K562 (cell line): ENCODE data around the gene CCDC88A. TPM values are rescaled to one million over a fixed set of nuclear protein-coding genes. Genes with fewer than 3 reads are reported as not detected.
A peak's percentile ranks its signal among the peaks of the same experiment; 100 is the strongest.

Experiments
- CREBBP ChIP-seq: IDR thresholded peaks from one replicate; pipeline ENCODE4 v1.6.1; 2012; ENCODE audit warnings: low read depth, mild to moderate bottlenecking, control low read depth, inconsistent platforms, low read length
- CXXC5 ChIP-seq: fragments of 250-450 bp; sonication (Bioruptor Pico); IDR thresholded peaks from 2 replicates; pipeline ENCODE4 v1.8.0; 2022; ENCODE audit warnings: inconsistent platforms, mild to moderate bottlenecking, moderate library complexity
- HDAC2 ChIP-seq: fragments of 450-650 bp; IDR thresholded peaks from 2 replicates; pipeline ENCODE4 v1.6.1; 2016; ENCODE audit warnings: mild to moderate bottlenecking
- HMG20A ChIP-seq: fragments of 450-650 bp; formaldehyde crosslinking; conservative IDR thresholded peaks from 2 replicates; pipeline ENCODE4 v1.4.0; 2020; ENCODE audit warnings: mild to moderate bottlenecking, mixed read lengths
- JUN ChIP-seq, 2 experiments: sonication (generic) in 1 of 2; formaldehyde crosslinking in 1 of 2; IDR thresholded peaks; 2 replicates each; pipeline versions ENCODE4 v1.6.1 to v1.8.0; 2012 to 2022; ENCODE audit warnings: borderline replicate concordance in 2 of 2, mild to moderate bottlenecking in 2 of 2, improper control_type of control experiment in 1 of 2, low read depth in 1 of 2, low read length in 1 of 2, missing genetic modification reagents in 1 of 2
- KDM2B ChIP-seq: fragments of 250-450 bp; sonication (Bioruptor Pico); IDR thresholded peaks from 2 replicates; pipeline ENCODE4 v1.8.0; 2021; ENCODE audit warnings: mild to moderate bottlenecking, moderate library complexity
- MYC ChIP-seq, 2 experiments: fragments of 250-450 bp in 1 of 2; sonication (Bioruptor Pico) in 1 of 2; IDR thresholded peaks; 2 replicates each; pipeline versions ENCODE4 v1.5.1 to v1.6.1; 2012 to 2021; ENCODE audit warnings: low read depth in 2 of 2, borderline replicate concordance in 1 of 2, improper control_type of control experiment in 1 of 2, low read length in 1 of 2, mild to moderate bottlenecking in 1 of 2, moderate library complexity in 1 of 2
- NRF1 ChIP-seq, 2 experiments: fragments of 450-650 bp; IDR thresholded peaks in 1 of 2; conservative IDR thresholded peaks in 1 of 2; 2 replicates each; pipeline ENCODE4 v1.6.1; 2014; ENCODE audit warnings: mild to moderate bottlenecking in 2 of 2
- PHF20 ChIP-seq: fragments of 450-650 bp; IDR thresholded peaks from 2 replicates; pipeline ENCODE4 v1.6.1; 2018; ENCODE audit not compliant: partially characterized antibody
- RFX7 ChIP-seq: fragments of 250-450 bp; sonication (Bioruptor Pico); IDR thresholded peaks from 2 replicates; pipeline ENCODE4 v1.5.1; 2021; ENCODE audit warnings: mild to moderate bottlenecking
- SIN3A ChIP-seq, 2 experiments: fragments of 150-350 bp in 1 of 2; IDR thresholded peaks; 2 replicates each; pipeline ENCODE4 v1.6.1; 2011 to 2016; ENCODE audit warnings: borderline replicate concordance in 2 of 2, low read depth in 2 of 2, low read length in 2 of 2, mild to moderate bottlenecking in 2 of 2, moderate library complexity in 2 of 2; ENCODE audit not compliant: control insufficient read depth in 1 of 2
- SPI1 ChIP-seq: IDR thresholded peaks from 2 replicates; pipeline ENCODE4 v1.6.1; 2011; ENCODE audit warnings: low read depth, low read length, control low read depth, borderline replicate concordance
- SUPT5H ChIP-seq: fragments of 450-650 bp; IDR thresholded peaks from 2 replicates; pipeline ENCODE4 v1.6.1; 2016
- ZBED1 ChIP-seq: IDR thresholded peaks from 2 replicates; pipeline ENCODE4 v1.6.1; 2014
- ZKSCAN3 ChIP-seq: fragments of 250-450 bp; sonication (Bioruptor Pico); IDR thresholded peaks from 2 replicates; pipeline ENCODE4 v1.4.0; 2020
- ZNF165 ChIP-seq: fragments of 250-450 bp; sonication (Bioruptor Pico); IDR thresholded peaks from 2 replicates; pipeline ENCODE4 v1.4.0; 2020; ENCODE audit warnings: borderline replicate concordance
- ZNF584 ChIP-seq: fragments of 200-800 bp; sonication (Bioruptor generic); IDR thresholded peaks from 2 replicates; pipeline ENCODE4 v1.6.1; 2016; ENCODE audit warnings: low read depth, mild to moderate bottlenecking, missing genetic modification characterization, missing compliant biosample characterization
- ZNF644 ChIP-seq: fragments of 200-800 bp; sonication (Bioruptor generic); IDR thresholded peaks from 2 replicates; pipeline ENCODE4 v1.6.1; 2016; ENCODE audit warnings: low read depth, missing genetic modification characterization, missing compliant biosample characterization
- ZNF766 ChIP-seq: fragments of 200-800 bp; sonication (Bioruptor generic); conservative IDR thresholded peaks from 2 replicates; pipeline ENCODE4 v1.6.1; 2016; ENCODE audit warnings: missing genetic modification characterization, missing compliant biosample characterization
- ZNF780A ChIP-seq: fragments of 250-450 bp; sonication (Bioruptor Pico); IDR thresholded peaks from 2 replicates; pipeline ENCODE4 v1.5.0; 2021; ENCODE audit warnings: mild to moderate bottlenecking
- polyA plus RNA-seq, 8 experiments: library from polyadenylated mRNA; depleted of rRNA in 4 of 8; stranded (reverse) in 5 of 8; unstranded in 3 of 8; fragments of >200 nt; fragmentation: Nextera tagmentation in 2 of 8; fragmentation: Illumina TruSeq in 1 of 8; extraction: Ambion mirVana in 2 of 8; extraction: Trizol in 1 of 8; gene quantifications; 2 replicates each; pipeline versions ENCODE4 v1.2.1 to v1.2.3, GENCODE V29; 2011 to 2014; ENCODE audit warnings: inconsistent platforms in 1 of 8, missing spikeins in 1 of 8
- total RNA-seq, 7 experiments: library from RNA; depleted of rRNA in 6 of 7; stranded (reverse); fragments of >200 nt in 6 of 7; fragmentation: Illumina TruSeq in 2 of 7; extraction: Trizol in 2 of 7; gene quantifications; 2 replicates each; pipeline versions ENCODE4 v1.2.1 to v1.2.3, GENCODE V29; 2011 to 2021; ENCODE audit warnings: low replicate concordance in 1 of 7
- TF ChIP-seq, protein P1 (sequence below), 2 experiments: fragments of 450-650 bp in 1 of 2; sonication (generic) in 1 of 2; formaldehyde crosslinking in 1 of 2; IDR thresholded peaks in 1 of 2; conservative IDR thresholded peaks in 1 of 2; 2 replicates each; pipeline versions ENCODE4 v1.6.1 to v1.8.1; 2016 to 2023; ENCODE audit warnings: mild to moderate bottlenecking in 2 of 2, moderate library complexity in 2 of 2, inconsistent platforms in 1 of 2, missing genetic modification reagents in 1 of 2
- TF ChIP-seq, protein P2 (sequence below): fragments of 250-450 bp; sonication (Bioruptor Pico); IDR thresholded peaks from 2 replicates; pipeline ENCODE4 v1.4.0; 2020; ENCODE audit warnings: mild to moderate bottlenecking, moderate library complexity
- TF ChIP-seq, protein P3 (sequence below): fragments of 450-650 bp; formaldehyde crosslinking; IDR thresholded peaks from 2 replicates; pipeline ENCODE4 v1.4.0; 2020; ENCODE audit warnings: mild to moderate bottlenecking, mixed read lengths

CCDC88A gene
- total and polyA plus RNA-seq, 9 of the 15 experiments (the other 6 are each of a cell fraction or from before 2014, with no cell fraction given) = 29.3 to 102 (median 55.6) TPM

DNA sequence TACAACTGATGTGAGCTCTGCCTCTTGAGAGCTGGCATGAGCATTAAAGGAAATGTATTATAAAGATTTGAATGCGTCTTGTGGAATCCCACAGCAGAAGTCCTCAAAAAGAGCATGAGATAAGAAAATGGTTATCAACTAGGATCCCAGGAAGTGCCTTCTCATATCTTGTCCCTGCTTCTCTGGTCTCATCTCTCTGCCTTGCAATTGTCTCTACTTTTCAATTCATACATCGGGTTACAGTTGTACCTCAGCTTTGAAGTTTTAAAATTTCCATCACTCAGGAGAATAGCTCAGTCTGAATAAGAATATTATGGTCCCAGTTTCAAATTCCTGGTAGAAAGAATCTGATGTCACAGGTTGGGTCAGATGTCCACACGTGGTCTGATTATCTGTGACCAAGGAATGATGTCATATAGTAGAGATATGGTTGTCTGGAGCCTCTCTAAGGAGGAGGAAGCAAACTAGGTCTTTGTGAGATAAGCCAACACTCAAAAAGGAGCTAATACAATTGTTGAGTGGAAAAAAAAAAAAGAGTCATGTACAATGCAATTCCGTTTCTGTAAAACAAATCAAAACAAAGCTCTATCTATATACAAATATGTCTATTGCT is 21.7 kb upstream of the CCDC88A start (continued):
- TF ChIP-seq HMG20A (CRISPR knock-in tag) = no peak
- no peak for TF ChIP-seq ZBED1
- TF ChIP-seq ZNF165 = no peak
- TF ChIP-seq CREBBP = no peak
- TF ChIP-seq ZNF766 (CRISPR knock-in tag) = 0 out of 2 replicates have a peak, but pooled peaks have one; percentile 25
- TF ChIP-seq, protein P1, sequence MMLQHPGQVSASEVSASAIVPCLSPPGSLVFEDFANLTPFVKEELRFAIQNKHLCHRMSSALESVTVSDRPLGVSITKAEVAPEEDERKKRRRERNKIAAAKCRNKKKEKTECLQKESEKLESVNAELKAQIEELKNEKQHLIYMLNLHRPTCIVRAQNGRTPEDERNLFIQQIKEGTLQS (IDR thresholded peaks at IDR 0.05) = peak; percentile 84; the same call in 1 of the 2 replicates
- TF ChIP-seq, protein P1 (CRISPR knock-in tag; conservative IDR thresholded peaks at IDR 0.05) = no peak
- TF ChIP-seq HDAC2 = no peak
- 0 out of 2 replicates have a peak, but pooled peaks have one; percentile 55 for TF ChIP-seq JUN (IDR thresholded peaks at IDR 0.05; ENCODE audit: borderline replicate concordance, low read depth, low read length)
- no peak for TF ChIP-seq JUN (CRISPR knock-in tag; IDR thresholded peaks at IDR 0.05; ENCODE audit: borderline replicate concordance)
- no peak for TF ChIP-seq NRF1 (conservative IDR thresholded peaks at IDR 0.05 in 1 of 2, IDR thresholded peaks at IDR 0.05 in 1 of 2)
- TF ChIP-seq ZKSCAN3 (CRISPR knock-in tag) = no peak
- TF ChIP-seq, protein P2, sequence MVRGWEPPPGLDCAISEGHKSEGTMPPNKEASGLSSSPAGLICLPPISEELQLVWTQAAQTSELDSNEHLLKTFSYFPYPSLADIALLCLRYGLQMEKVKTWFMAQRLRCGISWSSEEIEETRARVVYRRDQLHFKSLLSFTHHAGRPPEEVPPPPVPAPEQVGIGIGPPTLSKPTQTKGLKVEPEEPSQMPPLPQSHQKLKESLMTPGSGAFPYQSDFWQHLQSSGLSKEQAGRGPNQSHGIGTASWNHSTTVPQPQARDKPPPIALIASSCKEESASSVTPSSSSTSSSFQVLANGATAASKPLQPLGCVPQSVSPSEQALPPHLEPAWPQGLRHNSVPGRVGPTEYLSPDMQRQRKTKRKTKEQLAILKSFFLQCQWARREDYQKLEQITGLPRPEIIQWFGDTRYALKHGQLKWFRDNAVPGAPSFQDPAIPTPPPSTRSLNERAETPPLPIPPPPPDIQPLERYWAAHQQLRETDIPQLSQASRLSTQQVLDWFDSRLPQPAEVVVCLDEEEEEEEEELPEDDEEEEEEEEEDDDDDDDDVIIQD = no peak
- no peak for TF ChIP-seq ZNF584 (CRISPR knock-in tag)
- no peak for TF ChIP-seq RFX7 (CRISPR knock-in tag)
- TF ChIP-seq, protein P3, sequence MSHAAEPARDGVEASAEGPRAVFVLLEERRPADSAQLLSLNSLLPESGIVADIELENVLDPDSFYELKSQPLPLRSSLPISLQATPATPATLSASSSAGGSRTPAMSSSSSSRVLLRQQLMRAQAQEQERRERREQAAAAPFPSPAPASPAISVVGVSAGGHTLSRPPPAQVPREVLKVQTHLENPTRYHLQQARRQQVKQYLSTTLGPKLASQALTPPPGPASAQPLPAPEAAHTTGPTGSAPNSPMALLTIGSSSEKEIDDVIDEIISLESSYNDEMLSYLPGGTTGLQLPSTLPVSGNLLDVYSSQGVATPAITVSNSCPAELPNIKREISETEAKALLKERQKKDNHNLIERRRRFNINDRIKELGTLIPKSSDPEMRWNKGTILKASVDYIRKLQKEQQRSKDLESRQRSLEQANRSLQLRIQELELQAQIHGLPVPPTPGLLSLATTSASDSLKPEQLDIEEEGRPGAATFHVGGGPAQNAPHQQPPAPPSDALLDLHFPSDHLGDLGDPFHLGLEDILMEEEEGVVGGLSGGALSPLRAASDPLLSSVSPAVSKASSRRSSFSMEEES (CRISPR knock-in tag) = no peak
- peak; percentile 80 for TF ChIP-seq ZNF644
- no peak for TF ChIP-seq SIN3A (IDR thresholded peaks at IDR 0.05; ENCODE audit: borderline replicate concordance in 2 of 2, control insufficient read depth in 1 of 2, low read depth in 2 of 2, low read length in 2 of 2)
- TF ChIP-seq PHF20 = no peak
- no peak for TF ChIP-seq SPI1
- no peak for TF ChIP-seq CXXC5
- TF ChIP-seq ZNF780A = no peak
- no peak for TF ChIP-seq SUPT5H
- TF ChIP-seq MYC (IDR thresholded peaks at IDR 0.05; ENCODE audit: low read depth, low read length) = peak; percentile 55
- TF ChIP-seq MYC (CRISPR knock-in tag; IDR thresholded peaks at IDR 0.05; ENCODE audit: borderline replicate concordance, low read depth) = no peak
- no peak for TF ChIP-seq KDM2B
